Vagina (tissue), 2 donors: ENCODE measurements around the gene NIPBL. TPM values are rescaled to one million over a fixed set of nuclear protein-coding genes. Genes with fewer than 3 reads are reported as not detected.
"Not testable (repeated sequence)": the region's sequence is repeated elsewhere in the genome, so short reads cannot be mapped to it uniquely, and the experiment has no call there.

Source experiments
- DNase-seq, 2 donors: peaks; one replicate each; pipeline ENCODE4 v3.0.0-alpha.2; 2017; ENCODE audit errors: extremely low spot score in 2 of 2
- H3K27ac ChIP-seq: fragments of 200-600 bp; sonication (generic); one replicate; pipeline ENCODE4 v1.5.1; 2019
- H3K27me3 ChIP-seq: fragments of 200-600 bp; sonication (generic); one replicate; pipeline ENCODE4 v1.5.1; 2019
- H3K36me3 ChIP-seq, 2 donors: fragments of 200-600 bp; sonication (generic); one replicate each; pipeline ENCODE4 v1.5.1; 2017 to 2019
- H3K4me1 ChIP-seq: fragments of 200-600 bp; sonication (generic); one replicate; pipeline ENCODE4 v1.5.1; 2019
- H3K4me3 ChIP-seq, 2 donors: fragments of 200-600 bp; sonication (generic); 1 replicate in 1 of 2; 2 replicates in 1 of 2; pipeline ENCODE4 v1.5.1; 2016 to 2019
- H3K9me3 ChIP-seq: fragments of 200-600 bp; sonication (generic); one replicate; pipeline ENCODE4 v1.5.1; 2019
- POLR2A ChIP-seq, 2 donors: fragments of 450-650 bp; IDR thresholded peaks; one replicate each; pipeline ENCODE4 v1.6.1; 2017; ENCODE audit warnings: antibody characterized with exemption in 2 of 2, mild to moderate bottlenecking in 2 of 2, moderate library complexity in 2 of 2
- POLR2AphosphoS5 ChIP-seq, 2 donors: sonication (generic); formaldehyde crosslinking; IDR thresholded peaks; one replicate each; pipeline ENCODE4 v1.9.0; 2017; ENCODE audit warnings: antibody characterized with exemption in 2 of 2, mild to moderate bottlenecking in 2 of 2, low read depth in 1 of 2; ENCODE audit not compliant: insufficient read depth in 1 of 2
- intact Hi-C: fragments of 100-400 bp; cut with DNase I; formaldehyde crosslinking; loops from one replicate; pipeline ENCODE4 v1.15.1; 2023
- total RNA-seq: library from RNA; depleted of rRNA; stranded (reverse); fragments of >200 nt; gene quantifications from one replicate; pipeline ENCODE4 v1.2.3, GENCODE V29; 2016
- TF ChIP-seq, protein P1 (sequence below), 3 experiments: fragments of 450-650 bp in 2 of 3; fragments of 200-600 bp in 1 of 3; sonication (generic) in 1 of 3; IDR thresholded peaks; one replicate each; pipeline ENCODE4 v1.5.1; 2017 to 2019; ENCODE audit warnings: antibody characterized with exemption in 3 of 3, mild to moderate bottlenecking in 2 of 3, moderate library complexity in 2 of 3

NIPBL gene
- total RNA-seq, 1 donor from 2014 or later: 67.8 TPM

DNA sequence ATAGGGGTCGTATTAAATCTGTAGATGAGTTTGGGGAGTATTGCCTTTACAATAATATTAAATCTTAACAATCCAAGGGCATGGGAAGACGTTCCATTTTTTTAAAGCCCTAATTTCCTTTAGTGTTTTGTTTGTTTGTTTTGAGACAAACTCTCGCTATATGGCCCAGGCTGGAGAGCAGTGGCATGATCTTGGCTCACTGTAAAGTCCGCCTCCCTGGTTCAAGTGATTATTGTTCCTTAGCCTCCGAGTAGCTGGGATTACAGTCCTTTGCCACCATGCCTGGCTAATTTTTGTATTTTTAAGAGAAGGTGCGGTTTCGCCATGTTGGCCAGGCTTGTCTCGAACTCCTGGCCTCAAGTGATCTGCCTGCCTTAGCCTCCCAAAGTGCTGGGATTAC, 19.9 kb downstream of the NIPBL start:
- intact Hi-C loops: no loop called here
- no peak overlapping the region for H3K4me3 ChIP-seq
- TF ChIP-seq POLR2A (IDR thresholded peaks at IDR 0.05): no peak
- TF ChIP-seq, protein P1, sequence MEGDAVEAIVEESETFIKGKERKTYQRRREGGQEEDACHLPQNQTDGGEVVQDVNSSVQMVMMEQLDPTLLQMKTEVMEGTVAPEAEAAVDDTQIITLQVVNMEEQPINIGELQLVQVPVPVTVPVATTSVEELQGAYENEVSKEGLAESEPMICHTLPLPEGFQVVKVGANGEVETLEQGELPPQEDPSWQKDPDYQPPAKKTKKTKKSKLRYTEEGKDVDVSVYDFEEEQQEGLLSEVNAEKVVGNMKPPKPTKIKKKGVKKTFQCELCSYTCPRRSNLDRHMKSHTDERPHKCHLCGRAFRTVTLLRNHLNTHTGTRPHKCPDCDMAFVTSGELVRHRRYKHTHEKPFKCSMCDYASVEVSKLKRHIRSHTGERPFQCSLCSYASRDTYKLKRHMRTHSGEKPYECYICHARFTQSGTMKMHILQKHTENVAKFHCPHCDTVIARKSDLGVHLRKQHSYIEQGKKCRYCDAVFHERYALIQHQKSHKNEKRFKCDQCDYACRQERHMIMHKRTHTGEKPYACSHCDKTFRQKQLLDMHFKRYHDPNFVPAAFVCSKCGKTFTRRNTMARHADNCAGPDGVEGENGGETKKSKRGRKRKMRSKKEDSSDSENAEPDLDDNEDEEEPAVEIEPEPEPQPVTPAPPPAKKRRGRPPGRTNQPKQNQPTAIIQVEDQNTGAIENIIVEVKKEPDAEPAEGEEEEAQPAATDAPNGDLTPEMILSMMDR (IDR thresholded peaks at IDR 0.05): no peak
- no peak for TF ChIP-seq POLR2AphosphoS5 (IDR thresholded peaks at IDR 0.05; ENCODE audit: insufficient read depth in 1 of 2, low read depth in 1 of 2)
- no peaks in the 10 kb centered on the region for H3K9me3 ChIP-seq
- no peaks in the 10 kb centered on the region for H3K27me3 ChIP-seq
- no peak overlapping the region for H3K27ac ChIP-seq
- DNase-seq: no peak
- H3K36me3 ChIP-seq: no peaks in the 10 kb centered on the region
- H3K4me1 ChIP-seq: peaks cover 34% of the 10 kb centered on the region

DNA sequence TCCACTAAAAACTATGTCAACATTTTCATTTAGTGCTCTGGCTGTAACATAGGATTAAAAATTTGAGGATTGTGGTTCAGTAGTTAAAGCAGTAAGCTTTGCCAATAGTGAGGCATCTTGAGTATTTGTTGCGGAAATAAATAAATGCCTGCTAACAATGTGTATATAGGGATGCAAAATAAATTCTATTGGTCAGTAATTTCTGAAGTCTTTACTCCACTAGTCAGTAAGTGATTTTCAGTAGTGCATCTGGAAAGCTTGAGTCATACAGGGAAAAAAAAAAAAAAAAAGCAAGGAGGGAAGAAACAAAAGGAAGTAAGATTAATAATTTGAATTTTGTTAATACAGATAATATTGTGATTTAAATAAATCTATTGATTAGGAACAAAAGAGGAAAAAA, 21.0 kb downstream of the NIPBL start:
- H3K27ac ChIP-seq: no peak overlapping the region
- H3K4me3 ChIP-seq: no peak overlapping the region
- H3K27me3 ChIP-seq: no peaks in the 10 kb centered on the region
- peaks cover 34% of the 10 kb centered on the region for H3K4me1 ChIP-seq
- no peak for TF ChIP-seq POLR2AphosphoS5 (IDR thresholded peaks at IDR 0.05; ENCODE audit: insufficient read depth in 1 of 2, low read depth in 1 of 2)
- no peak for TF ChIP-seq POLR2A (IDR thresholded peaks at IDR 0.05)
- TF ChIP-seq, protein P1 (IDR thresholded peaks at IDR 0.05): no peak
- intact Hi-C loops: no loop called here
- H3K36me3 ChIP-seq: no peaks in the 10 kb centered on the region
- no peaks in the 10 kb centered on the region for H3K9me3 ChIP-seq
- DNase-seq: no peak

DNA sequence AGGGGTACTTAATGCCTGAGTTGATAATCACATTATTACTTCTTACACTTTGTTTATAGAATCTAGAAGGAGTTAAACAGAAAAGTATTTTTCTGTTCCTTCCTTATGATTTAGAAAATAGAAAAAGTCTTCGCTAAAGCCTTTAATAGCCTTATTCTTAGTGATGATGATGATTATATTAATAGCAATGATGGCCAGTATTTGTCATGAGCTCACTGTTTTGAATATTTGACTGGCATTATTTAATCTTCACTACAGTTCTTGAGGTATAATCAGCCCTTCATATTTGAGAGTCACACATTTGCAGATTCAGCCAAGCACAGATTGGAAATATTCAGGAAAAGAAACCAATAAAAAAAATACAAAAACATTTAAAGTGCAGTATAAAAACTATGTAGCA, 23.3 kb downstream of the NIPBL start:
- intact Hi-C loops: no loop called here
- no peaks in the 10 kb centered on the region for H3K36me3 ChIP-seq
- DNase-seq: no peak
- no peak overlapping the region for H3K4me3 ChIP-seq
- no peak for TF ChIP-seq POLR2A (IDR thresholded peaks at IDR 0.05)
- TF ChIP-seq, protein P1 (IDR thresholded peaks at IDR 0.05): no peak
- no peak for TF ChIP-seq POLR2AphosphoS5 (IDR thresholded peaks at IDR 0.05; ENCODE audit: insufficient read depth in 1 of 2, low read depth in 1 of 2)
- H3K4me1 ChIP-seq: peaks cover 26% of the 10 kb centered on the region
- no peaks in the 10 kb centered on the region for H3K9me3 ChIP-seq
- H3K27ac ChIP-seq: no peak overlapping the region
- H3K27me3 ChIP-seq: no peaks in the 10 kb centered on the region

DNA sequence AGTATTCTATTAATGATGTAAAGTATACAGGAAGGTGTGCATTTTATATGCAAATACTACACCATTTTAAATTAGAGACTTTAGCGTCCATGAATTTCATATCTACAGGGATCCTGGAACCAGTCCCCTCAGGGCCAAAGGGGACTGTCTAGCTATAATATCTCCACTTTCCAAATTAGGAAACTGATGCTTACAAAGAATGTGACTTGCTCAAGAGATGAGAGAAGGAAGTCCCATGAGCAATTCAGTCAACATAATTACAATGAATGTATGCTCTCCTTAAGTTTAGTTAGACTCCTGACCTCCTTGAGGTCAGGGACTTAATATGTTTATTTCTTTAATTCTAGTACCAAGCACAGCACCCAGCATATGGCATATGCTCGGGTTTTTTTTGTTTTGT, 23.7 kb downstream of the NIPBL start:
- H3K27me3 ChIP-seq: no peaks in the 10 kb centered on the region
- H3K4me1 ChIP-seq: peaks cover 24% of the 10 kb centered on the region
- H3K36me3 ChIP-seq: no peaks in the 10 kb centered on the region
- H3K4me3 ChIP-seq: no peak overlapping the region
- intact Hi-C loops: no loop called here
- H3K27ac ChIP-seq: no peak overlapping the region
- no peak for TF ChIP-seq POLR2AphosphoS5 (IDR thresholded peaks at IDR 0.05; ENCODE audit: insufficient read depth in 1 of 2, low read depth in 1 of 2)
- TF ChIP-seq POLR2A (IDR thresholded peaks at IDR 0.05): no peak
- TF ChIP-seq, protein P1 (IDR thresholded peaks at IDR 0.05): no peak
- DNase-seq: no peak
- no peaks in the 10 kb centered on the region for H3K9me3 ChIP-seq

DNA sequence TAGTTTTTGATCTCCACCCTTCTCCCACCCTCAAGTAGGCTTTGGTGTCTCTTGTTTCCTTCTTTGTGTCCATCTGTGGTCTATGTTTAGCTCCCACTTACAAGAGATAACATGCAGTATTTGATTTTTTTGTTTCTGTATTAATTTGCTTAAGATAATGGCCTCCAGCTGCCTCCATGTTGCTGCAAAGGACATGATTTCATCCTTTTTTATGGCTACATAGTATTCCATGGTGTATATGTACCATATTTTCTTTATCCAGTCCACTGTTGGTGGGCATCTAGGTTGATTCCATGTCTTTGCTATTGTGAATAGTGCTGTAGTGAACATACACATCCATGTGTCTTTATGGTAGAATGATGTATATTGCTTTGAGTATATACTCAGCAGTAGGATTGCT, 24.5 kb downstream of the NIPBL start:
- DNase-seq, H3K9me3 ChIP-seq, H3K27ac ChIP-seq, H3K36me3 ChIP-seq, intact Hi-C loops, H3K27me3 ChIP-seq, H3K4me3 ChIP-seq: not testable (repeated sequence)
- peaks cover 18% of the 10 kb centered on the region for H3K4me1 ChIP-seq

DNA sequence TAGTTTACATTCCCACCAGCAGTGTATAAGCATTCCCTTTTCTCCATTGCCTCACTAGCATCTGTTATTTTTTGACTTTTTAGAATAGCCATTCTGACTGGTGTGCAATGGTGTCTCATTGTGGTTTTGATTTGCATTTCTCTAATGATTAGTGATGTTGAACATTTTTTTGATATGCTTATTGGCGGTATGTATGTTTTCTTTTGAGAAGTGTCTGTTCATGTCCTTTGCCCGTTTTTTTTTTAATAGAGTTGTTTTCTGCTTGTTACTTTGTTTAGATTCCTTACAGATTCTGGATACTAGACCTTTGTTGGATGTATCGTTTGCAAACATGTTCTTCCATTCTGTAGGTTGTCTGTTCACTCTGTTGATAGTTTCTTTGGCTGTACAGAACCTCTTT, 25.3 kb downstream of the NIPBL start:
- intact Hi-C loops: no loop called here
- H3K27ac ChIP-seq: no peak overlapping the region
- H3K36me3 ChIP-seq: no peaks in the 10 kb centered on the region
- no peak for DNase-seq
- peaks cover 18% of the 10 kb centered on the region for H3K4me1 ChIP-seq
- no peak overlapping the region for H3K4me3 ChIP-seq
- TF ChIP-seq POLR2AphosphoS5 (IDR thresholded peaks at IDR 0.05; ENCODE audit: insufficient read depth in 1 of 2, low read depth in 1 of 2) (no peak), POLR2A (IDR thresholded peaks at IDR 0.05) (no peak)
- TF ChIP-seq, protein P1 (IDR thresholded peaks at IDR 0.05): no peak
- H3K27me3 ChIP-seq: no peaks in the 10 kb centered on the region
- no peaks in the 10 kb centered on the region for H3K9me3 ChIP-seq
